Measurements from ENCODE around the gene GOLGA6L10. TPM values are rescaled to one million over a fixed set of nuclear protein-coding genes. Genes with fewer than 3 reads are reported as not detected.

Gene GOLGA6L10
- total RNA-seq, 4 donors from 2014 or later = 0.39 to 1.2 (median 0.85) TPM

GRCh38 chr15:82294061-82294690 lies 55.1 kb downstream of the GOLGA6L10 start:
- no peak for DNase-seq (ENCODE audit: low spot score in 2 of 2)
- 57 to 63% methylated on average over 11 of the region's 11 CpGs for WGBS, 2 donors

GRCh38 chr15:82292271-82292670 lies 57.0 kb downstream of the GOLGA6L10 start:
- TF ChIP-seq POLR2A (IDR thresholded peaks at IDR 0.05) (no peak), CTCF (IDR thresholded peaks at IDR 0.05) (no peak)
- no peak overlapping the region for H3K4me3 ChIP-seq (ENCODE audit: low read depth, poor library complexity, severe bottlenecking)
- intact Hi-C loops (cut with DNase I; ENCODE audit: low total_unique reads) = no loop called here
- WGBS, 2 donors = 88 to 91% methylated on average over 5 of the region's 5 CpGs
- DNase-seq (ENCODE audit: low spot score in 2 of 2) = no peak

More at GRCh38 chr15:82294061-82294690, 55.1 kb downstream of the GOLGA6L10 start:
- no peak for TF ChIP-seq POLR2A (IDR thresholded peaks at IDR 0.05)
- TF ChIP-seq CTCF (IDR thresholded peaks at IDR 0.05) = no peak
- no peak overlapping the region for H3K4me3 ChIP-seq (ENCODE audit: low read depth, poor library complexity, severe bottlenecking)
- intact Hi-C loops (cut with DNase I; ENCODE audit: low total_unique reads) = no loop called here

Other genes with a start within 250 kb of the GOLGA6L10 start
- 10 to 100 TPM; 17.8 to 20.7 (median 19.5) TPM for gene EFL1, start 86.7 kb downstream of the GOLGA6L10 start, total RNA-seq
- 1 to 10 TPM in 2 of 4 donors, under 1 TPM in 1, not detected in 1; 0.30 to 1.5 (median 1.5) TPM for gene SAXO2, start 86.7 kb downstream of the GOLGA6L10 start, total RNA-seq
- gene GOLGA6L9, start 80.3 kb upstream of the GOLGA6L10 start, total RNA-seq = 1 to 10 TPM; 2.5 to 5.8 (median 4.2) TPM
- gene RPS17, start 191.0 kb upstream of the GOLGA6L10 start, total RNA-seq = 1,000 to 10,000 TPM; 2,137 to 4,420 (median 3,127) TPM